ENCODE data around the gene MED7.

DNA sequence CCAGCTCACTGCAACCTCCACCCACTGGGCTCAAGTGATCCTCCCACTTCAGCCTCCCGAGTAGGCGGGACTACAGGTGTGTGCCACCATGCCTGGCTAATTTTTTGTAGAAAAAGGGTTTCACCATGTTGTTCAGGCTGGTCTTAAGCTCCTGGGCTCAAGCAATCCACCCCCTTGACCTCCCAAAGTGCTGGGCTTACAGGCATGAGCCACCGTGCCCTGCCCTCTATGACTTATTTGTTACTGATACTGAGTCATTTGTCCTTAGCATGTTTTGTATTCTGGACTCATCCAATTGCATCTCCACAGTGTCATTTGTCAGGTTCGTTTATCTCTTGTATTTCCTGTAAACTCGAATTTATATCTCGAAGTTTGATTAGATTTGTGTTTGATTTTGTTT, 35.3 kb upstream of the MED7 start:
- TF ChIP-seq, protein P1, sequence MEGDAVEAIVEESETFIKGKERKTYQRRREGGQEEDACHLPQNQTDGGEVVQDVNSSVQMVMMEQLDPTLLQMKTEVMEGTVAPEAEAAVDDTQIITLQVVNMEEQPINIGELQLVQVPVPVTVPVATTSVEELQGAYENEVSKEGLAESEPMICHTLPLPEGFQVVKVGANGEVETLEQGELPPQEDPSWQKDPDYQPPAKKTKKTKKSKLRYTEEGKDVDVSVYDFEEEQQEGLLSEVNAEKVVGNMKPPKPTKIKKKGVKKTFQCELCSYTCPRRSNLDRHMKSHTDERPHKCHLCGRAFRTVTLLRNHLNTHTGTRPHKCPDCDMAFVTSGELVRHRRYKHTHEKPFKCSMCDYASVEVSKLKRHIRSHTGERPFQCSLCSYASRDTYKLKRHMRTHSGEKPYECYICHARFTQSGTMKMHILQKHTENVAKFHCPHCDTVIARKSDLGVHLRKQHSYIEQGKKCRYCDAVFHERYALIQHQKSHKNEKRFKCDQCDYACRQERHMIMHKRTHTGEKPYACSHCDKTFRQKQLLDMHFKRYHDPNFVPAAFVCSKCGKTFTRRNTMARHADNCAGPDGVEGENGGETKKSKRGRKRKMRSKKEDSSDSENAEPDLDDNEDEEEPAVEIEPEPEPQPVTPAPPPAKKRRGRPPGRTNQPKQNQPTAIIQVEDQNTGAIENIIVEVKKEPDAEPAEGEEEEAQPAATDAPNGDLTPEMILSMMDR (IDR thresholded peaks at IDR 0.05), result no peak
- TF ChIP-seq POLR2A (IDR thresholded peaks at IDR 0.05), result no peak

All from body of pancreas (tissue), 4 donors.